SH-SY5Y (cell line): Measurements from ENCODE around the gene CHCHD3.

ENCODE experiments used
- GATA2 ChIP-seq: IDR thresholded peaks from 2 replicates; pipeline ENCODE4 v1.6.1; 2011; ENCODE audit warnings: mild to moderate bottlenecking, low read depth, low read length
- GATA3 ChIP-seq: IDR thresholded peaks from 2 replicates; pipeline ENCODE4 v1.6.1; 2011; ENCODE audit warnings: low read depth, mild to moderate bottlenecking, low read length, moderate library complexity

- TF ChIP-seq GATA2 (no peak), GATA3 (no peak)
Measured at GRCh38 chr7:133026210-133026859, 55.6 kb downstream of the CHCHD3 start.
